ENCODE data around the gene BCAR3. TPM values are rescaled to one million over a fixed set of nuclear protein-coding genes. Genes with fewer than 3 reads are reported as not detected.

The BCAR3 gene
- total RNA-seq, 2 experiments from 2014 or later, result 0.74 to 0.82 TPM

DNA sequence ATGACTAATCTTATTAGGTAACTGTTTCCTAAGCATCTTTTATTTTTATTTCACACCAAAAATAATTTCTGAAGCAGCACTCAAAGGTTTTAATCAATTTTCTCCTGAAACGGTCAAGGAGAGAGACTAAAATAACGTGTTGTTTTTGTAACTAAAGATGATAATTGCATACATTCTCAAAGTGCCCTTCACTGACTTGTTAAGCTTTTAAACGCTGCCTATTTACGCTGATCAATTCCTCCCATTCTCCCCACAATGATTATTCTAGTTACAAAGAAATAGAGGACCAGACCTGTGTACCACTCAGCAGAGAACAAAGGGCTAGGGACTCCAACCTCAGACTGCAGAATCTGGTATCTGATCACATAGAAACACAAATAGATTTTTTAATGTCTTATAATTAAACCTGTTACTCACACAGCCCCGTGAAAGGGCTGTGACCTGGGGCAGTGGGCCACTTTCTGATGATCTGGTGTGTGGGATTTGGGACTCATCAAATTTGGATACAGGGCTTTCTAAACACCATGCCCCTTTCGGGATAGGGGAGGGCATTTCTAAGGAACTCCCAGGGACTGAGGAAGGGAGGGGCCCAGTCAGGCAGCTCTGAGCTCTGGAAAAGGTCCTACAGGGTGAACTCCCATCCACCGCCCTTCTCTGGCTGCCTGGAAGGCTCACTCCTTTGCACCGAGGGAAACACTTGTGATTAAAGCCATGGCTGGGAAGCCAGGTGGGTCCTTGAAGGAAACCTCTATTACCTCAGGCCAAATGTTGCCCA, 65.2 kb downstream of the BCAR3 start:
- Mint-ChIP-seq H3K4me3 (no peak overlapping the region), H3K27me3 (peaks cover 8% of the 10 kb centered on the region), H3K4me1 (ENCODE audit: low read depth) (peaks cover 26% of the 10 kb centered on the region), H3K36me3 (no peaks in the 10 kb centered on the region), H3K9me3 (no peaks in the 10 kb centered on the region), H3K27ac (no peak overlapping the region)
- intact Hi-C loops (cut with micrococcal nuclease), result loop anchor here (1.0 to 2.0 kb wide), 5 partner anchors 8 to 268 kb away; no protein-coding TSS in a partner anchor
- ChIA-PET CTCF (interaction anchor here (0.9 to 3.2 kb wide), 10 partner anchors 9 to 311 kb away, joined by 3 to 16 read pairs (median 3); no protein-coding TSS in a partner anchor), POLR2A (interaction anchor here (0.9 to 2.0 kb wide), 5 partner anchors 9 to 655 kb away, joined by 3 to 12 read pairs (median 3); partner anchors contain the start of genes DIPK1A and DNTTIP2)
- DNase-seq, result no peak

DNA sequence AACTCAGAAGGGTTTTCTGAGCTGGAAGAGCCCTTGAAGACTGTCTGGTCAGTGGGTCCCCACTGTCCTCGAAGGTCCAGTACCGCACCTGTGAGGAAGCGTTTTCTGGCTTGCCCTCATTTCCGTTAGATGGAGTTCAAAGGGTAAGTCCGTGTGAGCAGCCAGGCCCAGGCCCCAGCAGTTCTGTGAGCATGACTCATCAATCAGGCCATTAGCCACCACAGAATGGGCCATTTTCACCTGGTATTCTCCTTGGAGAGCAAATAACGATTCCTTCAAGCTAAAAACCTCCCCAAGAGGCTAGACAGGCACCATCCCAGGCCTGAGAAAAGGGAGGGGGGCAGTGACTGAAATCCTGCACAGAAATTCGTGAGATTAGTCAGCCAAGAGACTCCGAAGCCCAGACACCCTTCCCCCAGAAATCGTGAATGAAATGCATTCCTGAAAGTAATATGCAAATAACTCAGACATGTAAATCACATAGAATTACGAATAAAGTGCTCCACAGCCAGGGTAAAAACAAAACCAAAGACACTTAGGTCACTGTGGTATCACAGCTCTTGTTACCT, 66.0 kb downstream of the BCAR3 start:
- DNase-seq, result peak; percentile 87
- Mint-ChIP-seq H3K36me3 (no peaks in the 10 kb centered on the region), H3K27ac (peak overlapping the region; percentile 84), H3K27me3 (peaks cover 6% of the 10 kb centered on the region), H3K9me3 (no peaks in the 10 kb centered on the region), H3K4me1 (ENCODE audit: low read depth) (peaks cover 26% of the 10 kb centered on the region), H3K4me3 (peak overlapping the region; percentile 45)
- POLR2A ChIA-PET, result interaction anchor here (0.9 to 2.0 kb wide), 8 partner anchors 8 to 654 kb away, joined by 3 to 12 read pairs (median 4); partner anchors contain the start of genes DIPK1A and DNTTIP2
- intact Hi-C loops (cut with micrococcal nuclease), result loop anchor here (1.0 to 2.0 kb wide), 6 partner anchors 7 to 267 kb away; no protein-coding TSS in a partner anchor
- CTCF ChIA-PET, result interaction anchor here (0.7 to 3.2 kb wide), 10 partner anchors 8 to 421 kb away, joined by 3 to 16 read pairs (median 3); no protein-coding TSS in a partner anchor

DNA sequence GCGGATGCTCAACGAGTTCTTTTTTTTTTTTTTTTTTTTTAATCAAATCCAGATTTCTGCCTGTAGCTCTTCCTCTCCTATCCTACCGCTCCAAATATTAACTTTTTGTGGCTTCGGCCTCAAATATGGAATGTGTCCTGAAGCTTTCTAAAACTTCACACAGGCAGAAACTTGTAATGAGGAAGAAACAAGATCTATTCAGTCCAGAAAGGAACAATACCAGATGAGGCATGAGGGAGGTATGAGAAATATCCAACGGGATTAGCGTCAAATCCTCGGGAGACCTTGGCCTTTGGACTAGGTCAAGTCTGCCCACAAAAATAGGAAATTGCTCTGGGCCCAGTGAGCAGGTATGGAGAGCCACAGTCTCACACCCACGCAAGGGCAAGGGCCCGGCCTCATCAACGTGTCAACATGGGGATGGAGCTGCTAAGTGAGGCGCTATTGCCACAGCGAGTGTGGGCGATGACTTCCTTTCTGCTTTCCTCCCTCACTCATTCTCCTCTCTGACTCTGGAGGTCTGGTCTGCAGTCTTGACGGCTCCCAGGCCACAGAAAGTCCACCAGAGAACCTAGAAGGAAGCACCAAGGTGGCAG, 66.6 kb downstream of the BCAR3 start:
- ChIA-PET CTCF (interaction anchor here (0.7 to 3.2 kb wide), 10 partner anchors 7 to 422 kb away, joined by 3 to 16 read pairs (median 3); partner anchors contain the start of gene FNBP1L), POLR2A (interaction anchor here (0.9 to 2.0 kb wide), 8 partner anchors 8 to 654 kb away, joined by 3 to 12 read pairs (median 4); partner anchors contain the start of genes DIPK1A and DNTTIP2)
- intact Hi-C loops (cut with micrococcal nuclease), result loop anchor here (1.0 kb wide), 1 partner anchor 78 kb away; no protein-coding TSS in a partner anchor
- no peaks in the 10 kb centered on the region for H3K36me3 Mint-ChIP-seq
- peaks cover 26% of the 10 kb centered on the region for H3K4me1 Mint-ChIP-seq (ENCODE audit: low read depth)
- H3K4me3 Mint-ChIP-seq, result peak overlapping the region; percentile 45
- peak; percentile 86 for DNase-seq
- H3K9me3 Mint-ChIP-seq, result no peaks in the 10 kb centered on the region
- peak overlapping the region; percentile 84 for H3K27ac Mint-ChIP-seq
- peaks cover 6% of the 10 kb centered on the region for H3K27me3 Mint-ChIP-seq

DNA sequence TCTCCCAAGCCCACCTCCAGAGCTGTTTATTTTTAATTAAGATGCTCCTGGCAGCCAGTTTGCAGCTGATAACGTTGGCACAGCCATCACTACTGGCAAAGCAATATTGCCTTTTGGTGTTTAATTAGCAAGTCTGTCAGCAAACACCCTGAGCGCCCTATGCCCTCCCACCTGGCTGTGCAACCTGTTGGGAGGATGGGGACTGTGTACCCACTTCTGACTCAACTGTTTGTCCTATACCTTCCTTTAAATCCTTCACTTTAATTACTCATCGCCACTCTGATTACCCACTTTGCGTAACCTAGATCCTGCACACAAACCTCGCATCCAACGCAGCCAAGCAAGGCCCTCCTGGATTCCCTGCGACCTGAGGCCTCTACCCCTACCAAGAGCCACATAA, 67.1 kb downstream of the BCAR3 start:
- intact Hi-C loops (cut with micrococcal nuclease), result no loop called here
- no peaks in the 10 kb centered on the region for H3K36me3 Mint-ChIP-seq
- peaks cover 6% of the 10 kb centered on the region for H3K27me3 Mint-ChIP-seq
- POLR2A ChIA-PET, result interaction anchor here (1.1 to 2.0 kb wide), 5 partner anchors 7 to 232 kb away, joined by 3 to 12 read pairs (median 5); no protein-coding TSS in a partner anchor
- CTCF ChIA-PET, result interaction anchor here (0.8 to 2.8 kb wide), 4 partner anchors 14 to 231 kb away, joined by 3 to 13 read pairs (median 12); partner anchors contain the start of gene FNBP1L
- DNase-seq, result no peak
- H3K27ac Mint-ChIP-seq, result no peak overlapping the region
- H3K9me3 Mint-ChIP-seq, result no peaks in the 10 kb centered on the region
- H3K4me3 Mint-ChIP-seq, result no peak overlapping the region
- peaks cover 28% of the 10 kb centered on the region for H3K4me1 Mint-ChIP-seq (ENCODE audit: low read depth)

DNA sequence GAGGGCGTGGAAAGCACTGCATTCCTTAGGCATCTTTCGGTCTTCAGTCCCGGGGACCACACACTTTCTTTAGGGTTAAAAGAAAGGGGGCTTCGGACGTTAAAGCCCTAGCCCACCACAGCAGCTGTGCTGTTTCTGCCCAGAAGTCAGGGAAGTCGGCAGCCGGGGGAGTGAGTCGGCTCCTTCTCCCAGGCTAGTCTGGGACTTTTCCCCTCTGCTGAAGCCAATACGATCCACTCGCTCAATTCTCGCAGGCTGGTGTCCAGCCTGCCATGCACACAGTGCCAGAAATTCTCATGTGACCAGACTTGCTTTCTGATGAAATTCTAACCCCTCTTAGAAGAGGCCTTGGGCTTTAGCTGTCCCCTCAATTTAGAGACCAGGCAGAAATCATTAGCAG, 67.7 kb downstream of the BCAR3 start:
- H3K9me3 Mint-ChIP-seq, result no peaks in the 10 kb centered on the region
- H3K27ac Mint-ChIP-seq, result no peak overlapping the region
- peaks cover 6% of the 10 kb centered on the region for H3K27me3 Mint-ChIP-seq
- ChIA-PET CTCF (interaction anchor here (2.8 kb wide), 1 partner anchor 200 kb away, joined by 10 read pairs; no protein-coding TSS in a partner anchor), POLR2A (no interaction called here)
- H3K4me3 Mint-ChIP-seq, result no peak overlapping the region
- H3K36me3 Mint-ChIP-seq, result no peaks in the 10 kb centered on the region
- H3K4me1 Mint-ChIP-seq (ENCODE audit: low read depth), result peaks cover 33% of the 10 kb centered on the region
- DNase-seq, result no peak
- intact Hi-C loops (cut with micrococcal nuclease), result no loop called here

DNA sequence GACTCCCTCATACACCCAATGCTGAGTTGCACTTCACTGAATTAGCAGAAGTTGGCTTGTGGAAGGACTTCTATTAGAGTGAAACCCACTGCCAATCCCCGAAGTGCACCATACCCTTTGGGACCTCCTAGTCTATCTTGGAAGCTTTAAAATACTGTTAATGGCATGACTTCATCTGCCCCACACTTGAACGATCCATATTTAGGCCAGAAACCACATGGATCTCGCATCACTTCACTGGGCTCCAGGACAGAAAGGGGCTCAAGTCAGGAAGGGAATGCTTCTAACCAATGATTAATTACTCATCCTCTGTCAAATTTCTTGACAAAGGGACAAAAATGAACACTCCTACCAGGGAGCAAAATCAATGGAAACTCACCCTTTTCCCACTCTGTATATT, 69.1 kb downstream of the BCAR3 start:
- ChIA-PET POLR2A (no interaction called here), CTCF (interaction anchor here (1.6 kb wide), 1 partner anchor 17 kb away, joined by 7 read pairs; no protein-coding TSS in a partner anchor)
- H3K9me3 Mint-ChIP-seq, result no peaks in the 10 kb centered on the region
- peaks cover 46% of the 10 kb centered on the region for H3K4me1 Mint-ChIP-seq (ENCODE audit: low read depth)
- peaks cover 6% of the 10 kb centered on the region for H3K27me3 Mint-ChIP-seq
- DNase-seq, result no peak
- intact Hi-C loops (cut with micrococcal nuclease), result no loop called here
- no peaks in the 10 kb centered on the region for H3K36me3 Mint-ChIP-seq
- H3K4me3 Mint-ChIP-seq, result no peak overlapping the region
- H3K27ac Mint-ChIP-seq, result no peak overlapping the region

DNA sequence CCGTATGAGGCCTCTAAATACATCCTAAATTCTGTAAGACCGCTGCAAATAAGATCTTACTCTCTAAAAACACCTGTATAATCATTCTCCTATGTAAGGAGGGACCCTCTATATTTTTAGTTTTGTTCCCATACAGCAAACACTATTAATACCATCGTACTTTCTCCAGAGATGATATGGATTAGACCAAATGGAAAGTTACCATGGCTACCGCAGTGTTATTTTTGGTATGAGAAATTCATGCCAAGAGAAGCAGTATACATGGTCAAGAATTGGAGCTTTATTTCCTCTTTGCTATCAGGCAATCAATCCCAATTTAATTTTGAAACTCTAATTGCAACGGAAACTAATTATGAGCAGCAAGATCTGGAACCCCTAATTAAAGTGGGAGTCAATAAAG, 70.0 kb downstream of the BCAR3 start:
- intact Hi-C loops (cut with micrococcal nuclease), result no loop called here
- no peak for DNase-seq
- ChIA-PET POLR2A (no interaction called here), CTCF (interaction anchor here (1.6 kb wide), 1 partner anchor 18 kb away, joined by 7 read pairs; no protein-coding TSS in a partner anchor)
- Mint-ChIP-seq H3K9me3 (no peaks in the 10 kb centered on the region), H3K4me1 (ENCODE audit: low read depth) (peaks cover 53% of the 10 kb centered on the region), H3K4me3 (no peak overlapping the region), H3K27ac (no peak overlapping the region), H3K36me3 (no peaks in the 10 kb centered on the region), H3K27me3 (peaks cover 8% of the 10 kb centered on the region)

DNA sequence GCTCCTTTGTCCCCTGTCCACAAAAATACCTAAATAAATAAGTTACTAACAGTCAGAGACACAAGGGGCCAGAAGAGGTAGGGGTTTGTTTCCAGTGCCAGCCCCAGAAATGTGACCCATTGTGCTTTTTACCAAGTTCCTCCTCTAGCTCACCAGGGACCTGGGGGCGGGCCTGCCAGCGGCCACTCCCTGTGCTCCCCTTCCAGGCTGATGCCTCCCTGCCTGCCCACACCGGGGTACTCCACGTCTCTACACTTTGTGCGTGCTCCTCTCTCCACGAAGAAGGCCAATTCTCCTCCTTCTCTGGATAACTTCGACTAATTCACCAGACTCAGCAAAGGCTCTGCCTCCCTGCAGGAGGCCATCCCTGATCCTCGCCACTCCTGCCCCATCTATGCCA, 72.1 kb downstream of the BCAR3 start:
- no peaks in the 10 kb centered on the region for H3K36me3 Mint-ChIP-seq
- intact Hi-C loops (cut with micrococcal nuclease), result loop anchor here (2.0 to 5.0 kb wide), 4 partner anchors 72 to 532 kb away; partner anchors contain the start of genes CCDC18, MTF2 and TMED5
- no peak for DNase-seq
- no peak overlapping the region for H3K4me3 Mint-ChIP-seq
- peaks cover 43% of the 10 kb centered on the region for H3K4me1 Mint-ChIP-seq (ENCODE audit: low read depth)
- H3K27ac Mint-ChIP-seq, result no peak overlapping the region
- H3K27me3 Mint-ChIP-seq, result peaks cover 25% of the 10 kb centered on the region
- POLR2A ChIA-PET, result no interaction called here
- H3K9me3 Mint-ChIP-seq, result no peaks in the 10 kb centered on the region
- CTCF ChIA-PET, result interaction anchor here (2.1 kb wide), 1 partner anchor 237 kb away, joined by 9 read pairs; no protein-coding TSS in a partner anchor

DNA sequence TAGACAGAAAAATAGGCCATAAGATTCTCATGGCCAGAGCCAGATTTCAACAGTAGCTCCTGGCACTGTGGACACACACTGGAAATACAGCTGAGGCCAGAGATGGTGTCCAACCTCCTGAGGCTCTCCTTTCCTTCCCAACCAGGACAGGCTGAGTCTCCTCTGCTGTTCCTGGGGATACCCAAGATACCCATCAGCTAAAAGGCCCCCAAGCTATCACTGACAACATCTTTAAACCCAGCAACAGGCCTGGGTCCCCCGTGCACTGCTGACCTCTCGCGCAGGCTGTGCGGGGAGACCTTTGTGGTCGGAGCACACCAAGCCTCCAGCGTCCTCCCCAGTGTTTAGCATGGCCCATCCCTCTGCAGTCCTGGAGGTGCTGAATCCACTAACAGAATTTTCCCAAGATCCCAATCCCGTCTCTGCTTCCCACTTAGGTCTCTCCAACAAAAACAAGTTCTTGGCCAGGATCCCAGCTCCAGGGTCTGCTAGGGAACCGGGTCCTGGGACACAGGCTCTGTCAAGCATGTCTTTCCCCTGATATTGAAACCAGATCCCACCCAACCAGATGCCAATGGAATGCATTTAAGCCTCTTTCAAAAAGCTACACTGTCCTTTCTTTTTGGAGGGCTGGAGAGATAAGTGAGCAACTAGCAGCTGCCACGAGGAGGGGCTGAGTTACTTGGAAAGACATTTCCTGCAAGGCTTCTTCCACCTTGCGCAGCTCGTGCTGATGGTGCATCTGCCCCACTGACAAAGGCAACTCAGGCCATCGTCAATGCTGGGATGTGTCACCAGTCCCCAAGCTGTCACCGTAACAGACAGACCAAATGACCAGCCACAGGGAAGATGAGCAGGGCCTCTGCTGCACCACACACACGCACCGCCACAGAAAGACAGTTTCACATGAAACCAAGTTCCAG, 73.2 kb downstream of the BCAR3 start:
- POLR2A ChIA-PET, result interaction anchor here (0.7 to 1.7 kb wide), 7 partner anchors 7 to 648 kb away, joined by 3 to 12 read pairs (median 4); partner anchors contain the start of gene DR1
- H3K27me3 Mint-ChIP-seq, result peaks cover 26% of the 10 kb centered on the region
- peak; percentile 43 for DNase-seq
- CTCF ChIA-PET, result interaction anchor here (0.6 to 2.7 kb wide), 9 partner anchors 9 to 528 kb away, joined by 3 to 24 read pairs (median 8); no protein-coding TSS in a partner anchor
- peaks cover 39% of the 10 kb centered on the region for H3K4me1 Mint-ChIP-seq (ENCODE audit: low read depth)
- peak overlapping the region; percentile 44 for H3K27ac Mint-ChIP-seq
- intact Hi-C loops (cut with micrococcal nuclease), result loop anchor here (1.0 to 5.0 kb wide), 7 partner anchors 8 to 531 kb away; partner anchors contain the start of genes CCDC18, MTF2 and TMED5
- H3K36me3 Mint-ChIP-seq, result no peaks in the 10 kb centered on the region
- no peak overlapping the region for H3K4me3 Mint-ChIP-seq
- no peaks in the 10 kb centered on the region for H3K9me3 Mint-ChIP-seq

DNA sequence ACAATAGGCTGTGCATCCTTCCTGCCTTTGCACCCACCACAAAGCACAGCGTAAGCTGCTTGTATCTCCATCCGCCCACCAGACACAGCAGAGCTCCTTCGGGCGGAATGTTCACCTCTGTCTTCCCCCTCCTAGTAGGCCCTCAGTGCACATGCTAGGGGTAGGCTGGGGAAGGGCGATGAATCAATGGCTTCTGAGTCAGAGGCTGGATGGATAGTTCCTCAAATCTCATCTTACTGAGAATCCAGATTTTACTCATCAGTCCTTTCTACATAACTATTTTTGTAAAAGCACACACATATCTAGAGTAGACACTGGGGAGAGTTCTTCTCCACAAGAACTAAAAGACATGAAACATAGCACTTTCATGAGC, 73.8 kb downstream of the BCAR3 start:
- CTCF ChIA-PET, result interaction anchor here (0.6 to 2.7 kb wide), 10 partner anchors 9 to 528 kb away, joined by 3 to 24 read pairs (median 8); no protein-coding TSS in a partner anchor
- Mint-ChIP-seq H3K36me3 (no peaks in the 10 kb centered on the region), H3K27me3 (peaks cover 21% of the 10 kb centered on the region), H3K27ac (peak overlapping the region; percentile 43), H3K4me1 (ENCODE audit: low read depth) (peaks cover 39% of the 10 kb centered on the region), H3K4me3 (no peak overlapping the region), H3K9me3 (no peaks in the 10 kb centered on the region)
- DNase-seq, result peak; percentile 85
- POLR2A ChIA-PET, result interaction anchor here (0.7 to 1.7 kb wide), 8 partner anchors 8 to 647 kb away, joined by 3 to 12 read pairs (median 5); partner anchors contain the start of gene DR1
- intact Hi-C loops (cut with micrococcal nuclease), result loop anchor here (1.0 to 5.0 kb wide), 8 partner anchors 9 to 530 kb away; partner anchors contain the start of genes CCDC18, MTF2 and TMED5

All from activated CD4-positive, alpha-beta memory T cell treated with anti-CD3 and anti-CD28 coated beads for 36 hours (primary cell).